Daoy (cell line): ENCODE measurements around the gene FAH. TPM values are rescaled to one million over a fixed set of nuclear protein-coding genes. Genes with fewer than 3 reads are reported as not detected.

ENCODE experiments used
- DNase-seq: peaks from one replicate; pipeline ENCODE4 v3.0.0-alpha.2; 2015; ENCODE audit warnings: low read depth
- total RNA-seq: library from RNA; depleted of rRNA; stranded (reverse); fragments of >200 nt; shearing (Covaris generic); gene quantifications from 2 replicates; pipeline ENCODE4 v1.2.3, GENCODE V29; 2014

Gene FAH
- total RNA-seq, 1 experiment from 2014 or later = 22.4 TPM

DNA sequence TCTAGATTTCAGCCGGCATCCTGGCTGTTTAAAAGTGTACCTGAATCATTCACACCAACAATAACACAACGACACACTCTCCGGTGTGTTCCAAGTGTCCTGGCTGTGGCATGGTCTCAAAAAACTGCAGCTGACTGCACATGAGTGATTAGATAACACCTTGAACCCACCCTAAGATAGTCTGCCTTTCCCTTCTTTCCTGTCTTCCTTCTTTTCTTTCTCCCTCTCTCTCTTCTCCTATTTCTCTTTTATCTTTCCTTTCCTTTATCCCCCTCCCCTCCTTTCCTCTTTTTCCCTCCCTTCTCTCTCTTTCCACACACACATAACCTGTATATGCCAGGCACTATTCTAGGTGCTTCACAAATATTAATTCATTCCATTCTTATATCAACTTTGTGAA, 1.2 kb upstream of the FAH start:
- DNase-seq = no peak

DNA sequence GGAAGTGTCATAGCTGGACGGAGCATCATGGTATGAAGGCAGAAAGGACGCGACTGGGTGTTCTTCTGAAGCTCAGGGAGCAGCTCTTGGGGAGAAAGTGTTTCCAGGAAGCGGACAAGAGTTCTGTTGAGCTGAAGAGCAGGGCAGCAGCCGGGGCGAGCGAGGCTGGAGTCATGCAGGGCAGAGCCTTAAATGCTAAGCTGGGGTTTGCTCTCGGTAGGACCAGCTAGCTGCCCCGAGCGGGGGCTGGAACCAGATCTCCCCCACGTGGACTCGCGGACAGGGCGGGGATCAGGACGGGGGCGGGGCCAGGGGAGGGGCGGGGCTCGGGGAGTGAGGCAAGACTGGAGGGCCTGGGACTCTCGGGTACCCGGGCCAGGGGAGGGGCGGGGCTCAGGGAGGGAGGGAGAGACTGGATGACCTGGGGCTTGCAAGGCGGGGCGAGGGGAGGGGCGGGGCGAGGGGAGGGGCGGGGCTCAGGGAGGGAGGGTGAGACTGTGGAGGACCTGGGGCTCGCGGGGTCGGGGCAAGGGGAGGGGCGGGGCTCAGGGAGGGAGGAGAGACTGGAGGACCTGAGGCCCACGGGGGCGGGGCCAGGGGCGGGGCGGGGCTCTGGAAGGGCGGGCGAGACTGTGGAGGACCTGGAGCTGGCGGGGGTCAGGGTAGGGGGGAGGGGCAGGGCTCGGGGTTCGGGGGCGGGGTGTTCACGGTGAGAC, 461 bp upstream of the FAH start:
- peak; percentile 95 for DNase-seq

DNA sequence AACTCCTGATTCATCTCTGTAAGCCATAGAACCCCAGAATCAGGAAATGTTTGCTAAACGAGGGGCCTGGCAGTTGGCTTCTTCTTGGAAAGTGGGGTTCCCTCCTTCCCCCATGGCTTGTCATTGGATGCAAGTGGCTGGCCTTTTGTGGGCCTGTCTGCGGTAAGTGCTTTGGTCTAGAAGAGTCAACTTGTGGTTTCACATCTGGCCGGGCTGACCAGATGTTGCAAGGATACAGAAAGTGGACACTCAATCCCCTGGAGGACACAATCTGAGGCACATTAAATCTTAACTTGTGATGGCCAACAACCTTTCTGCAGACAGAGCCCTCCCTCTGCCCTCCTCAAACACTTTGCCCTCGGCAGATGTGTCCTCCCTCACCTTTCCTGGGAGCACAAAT, 1.1 kb downstream of the FAH start:
- no peak for DNase-seq

DNA sequence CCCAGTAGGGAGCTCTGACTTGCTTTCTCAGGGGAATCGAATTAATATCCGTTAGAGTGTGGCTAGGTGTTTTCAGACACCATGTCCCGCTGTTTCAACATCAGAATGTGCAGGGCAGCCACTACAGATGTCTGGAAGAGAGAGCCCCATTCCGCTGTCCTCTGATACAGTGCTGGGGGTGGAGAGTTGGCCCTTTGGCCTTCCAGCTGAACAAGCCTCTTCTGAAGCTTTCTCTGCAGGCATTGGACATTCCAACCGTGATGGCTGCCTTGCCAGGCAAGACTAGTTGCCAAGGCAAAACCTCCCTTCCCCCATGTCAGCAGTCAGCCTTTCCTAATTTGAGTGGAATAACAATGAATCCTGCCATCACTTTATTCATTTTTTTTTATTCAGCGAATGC, 1.5 kb downstream of the FAH start:
- no peak for DNase-seq

DNA sequence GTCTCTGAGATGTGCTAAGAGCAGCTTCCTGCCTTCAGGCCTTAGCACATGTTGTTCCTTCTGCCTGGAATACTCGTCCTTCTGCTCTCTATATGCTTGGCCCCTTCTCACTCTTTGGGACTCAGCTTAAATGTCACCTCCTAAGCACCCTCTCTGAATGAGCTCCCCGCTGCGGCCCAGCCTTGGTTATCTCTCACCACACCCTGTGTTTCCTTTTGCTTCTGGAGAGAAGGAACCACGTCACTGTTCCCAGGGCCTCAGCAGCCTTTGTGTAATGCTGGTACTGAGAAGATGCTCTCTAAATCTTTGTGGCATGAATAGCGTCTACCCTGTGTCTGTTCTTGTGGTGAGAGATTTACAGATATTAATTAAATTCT, 2.2 kb downstream of the FAH start:
- DNase-seq = no peak

DNA sequence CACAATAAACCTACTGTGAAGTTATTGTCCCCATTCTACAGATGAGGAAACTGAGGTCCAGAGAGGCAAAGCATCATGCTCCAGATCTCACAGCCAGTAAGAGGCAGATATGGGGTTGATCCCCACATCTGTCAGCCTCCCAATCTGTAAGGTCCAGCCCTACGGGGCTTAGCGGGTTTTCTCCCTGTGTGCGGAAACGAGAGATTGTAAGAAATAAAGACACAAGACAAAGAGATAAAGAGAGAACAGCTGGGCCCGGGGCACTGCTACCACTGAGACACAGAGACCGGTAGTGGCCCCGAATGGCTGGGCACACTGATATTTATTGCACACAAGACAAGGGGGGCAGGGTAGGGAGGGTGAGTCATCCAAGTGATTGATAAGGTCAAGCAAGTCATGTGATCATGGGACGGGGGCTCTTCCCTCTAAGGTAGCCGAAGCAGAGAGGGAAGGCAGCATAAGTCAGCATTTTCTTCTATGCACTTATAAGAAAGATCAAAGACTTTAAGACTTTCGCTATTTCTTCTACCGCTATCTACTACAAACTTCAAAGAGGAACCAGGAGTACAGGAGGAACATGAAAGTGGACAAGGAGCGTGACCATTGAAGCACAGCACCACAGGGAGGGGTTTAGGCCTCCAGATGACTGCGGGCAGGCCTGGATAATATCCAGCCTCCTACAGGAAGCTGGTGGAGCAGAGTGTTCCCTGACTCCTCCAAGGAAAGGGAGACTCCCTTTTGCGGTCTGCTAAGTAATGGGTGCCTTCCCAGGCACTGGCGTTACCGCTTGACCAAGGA, 2.8 kb downstream of the FAH start:
- peak; percentile 41 for DNase-seq

DNA sequence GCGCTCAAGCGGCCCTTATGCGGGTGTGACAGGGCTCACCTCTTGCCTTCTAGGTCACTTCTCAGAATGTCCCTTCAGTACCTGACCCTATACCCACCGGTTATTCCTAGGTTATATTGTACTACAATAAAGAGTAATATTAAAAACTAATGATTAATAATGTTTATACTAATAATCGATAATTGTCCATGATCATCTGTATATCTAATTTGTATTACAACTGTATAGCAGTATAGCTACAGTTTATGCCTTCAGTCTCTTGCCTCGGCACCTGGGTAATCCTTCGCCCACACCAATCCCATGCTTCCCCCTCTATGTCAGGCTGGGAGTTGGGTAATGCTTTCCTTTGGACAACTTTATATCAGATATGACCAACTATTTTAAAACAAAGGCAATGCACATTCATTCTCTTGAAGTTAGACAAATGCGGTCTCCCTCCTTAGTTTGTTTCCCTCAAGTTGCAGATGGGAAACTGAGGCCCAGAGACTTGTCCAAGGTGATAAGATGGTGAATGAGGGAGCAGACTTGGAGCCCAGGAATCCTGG, 3.4 kb downstream of the FAH start:
- DNase-seq = no peak

DNA sequence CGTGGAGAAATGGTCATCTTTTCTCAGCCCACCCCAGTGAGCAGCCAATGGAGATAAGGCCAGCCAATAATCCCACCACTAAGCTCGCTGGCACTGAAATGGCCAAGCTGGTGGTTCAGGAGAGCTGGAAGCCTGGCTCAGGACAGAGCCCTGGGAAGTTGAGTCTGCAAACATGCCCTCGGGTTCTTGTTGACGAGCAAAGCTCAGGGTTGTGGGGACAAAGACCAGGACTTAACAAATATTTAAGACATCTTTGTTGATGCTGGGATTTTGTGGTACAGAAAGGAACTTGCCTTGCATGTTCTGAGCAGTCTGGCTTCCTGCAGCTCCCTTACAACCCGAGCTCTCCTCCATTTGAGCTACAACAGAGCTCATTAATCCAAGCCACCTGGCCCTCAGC, 4.4 kb downstream of the FAH start:
- no peak for DNase-seq

DNA sequence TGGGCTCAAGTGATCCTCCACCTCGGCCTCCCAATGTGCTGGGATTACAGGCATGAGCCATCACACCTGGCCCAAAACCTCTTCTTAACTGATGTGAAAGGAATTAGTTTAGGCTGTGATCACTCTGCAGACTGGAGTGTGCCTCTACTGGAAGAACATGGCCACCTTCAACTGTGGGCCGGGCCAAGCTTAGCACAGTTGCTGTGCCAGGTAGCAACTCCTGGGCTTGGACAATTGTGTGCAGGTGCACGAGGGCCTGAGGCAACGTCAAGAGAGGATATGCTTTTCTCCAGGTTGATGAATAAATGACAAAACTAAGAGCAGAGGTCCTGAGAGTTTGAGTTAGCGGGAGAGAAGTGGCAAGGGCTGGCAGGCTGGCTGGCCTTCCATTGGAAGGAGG, 6.5 kb downstream of the FAH start:
- DNase-seq = no peak

DNA sequence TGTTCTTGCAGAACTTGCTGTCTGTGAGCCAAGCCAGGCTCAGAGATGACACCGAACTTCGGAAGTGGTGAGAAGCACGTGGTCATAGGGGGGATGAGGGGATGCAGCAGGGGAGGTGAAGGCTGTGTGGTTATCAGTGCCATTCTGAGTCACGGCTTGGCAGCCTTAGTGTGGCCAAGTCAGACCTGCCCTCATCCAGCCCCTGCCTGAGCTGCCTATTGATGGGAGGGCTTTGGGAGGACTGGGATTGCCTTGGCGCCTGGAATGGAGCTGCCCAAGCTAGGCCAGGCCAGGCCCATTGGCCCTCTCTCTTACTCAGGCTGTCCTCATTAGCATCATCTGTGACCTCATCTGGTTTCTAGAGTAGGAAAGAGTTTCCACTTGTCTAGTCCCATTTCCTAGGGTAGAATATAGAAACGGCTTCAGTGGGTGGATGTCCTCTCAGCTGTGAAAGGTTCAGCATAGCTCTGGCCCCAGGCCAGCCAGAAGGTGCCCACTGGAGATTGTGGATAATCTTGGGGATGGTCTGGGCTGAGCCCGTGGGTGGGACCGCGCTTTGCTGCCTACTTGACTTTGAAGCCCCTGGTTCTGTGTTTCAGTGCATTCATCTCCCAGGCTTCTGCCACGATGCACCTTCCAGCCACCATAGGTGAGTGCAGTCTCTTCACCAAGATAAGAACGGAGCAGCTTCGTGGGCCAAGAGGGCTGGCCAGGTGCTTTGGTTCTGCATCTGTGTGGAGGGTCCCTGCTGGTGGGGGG, 7.2 kb downstream of the FAH start:
- peak; percentile 80 for DNase-seq

DNA sequence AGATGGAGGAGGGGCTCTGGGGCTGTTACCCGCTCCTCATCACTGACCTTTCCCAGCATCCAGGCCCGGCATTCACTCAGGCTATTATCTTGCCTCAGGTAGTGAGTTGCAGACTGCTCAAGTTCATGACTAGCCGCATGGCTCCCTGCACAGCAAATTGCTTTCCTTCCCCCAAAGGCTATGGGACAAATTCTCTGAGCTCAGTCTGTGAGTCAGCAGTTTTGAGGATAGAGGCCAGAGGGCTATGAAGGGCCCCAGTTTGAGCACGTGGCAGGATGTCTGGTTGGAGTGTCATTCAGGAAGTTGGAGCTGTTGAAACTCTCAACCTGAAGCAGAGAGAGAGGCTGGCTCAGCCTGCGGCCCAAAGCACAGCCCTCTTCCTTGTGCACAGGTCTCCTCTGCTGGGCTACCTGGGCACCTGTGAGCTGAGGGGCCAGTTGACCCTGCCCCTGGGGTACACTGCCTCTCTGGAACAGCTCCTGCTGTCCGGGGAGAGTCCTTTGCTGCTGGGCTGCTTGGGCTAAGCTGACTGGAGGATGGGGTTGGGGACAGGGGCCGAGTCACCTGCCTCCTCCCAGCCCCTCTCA, 7.9 kb downstream of the FAH start:
- peak; percentile 89 for DNase-seq

DNA sequence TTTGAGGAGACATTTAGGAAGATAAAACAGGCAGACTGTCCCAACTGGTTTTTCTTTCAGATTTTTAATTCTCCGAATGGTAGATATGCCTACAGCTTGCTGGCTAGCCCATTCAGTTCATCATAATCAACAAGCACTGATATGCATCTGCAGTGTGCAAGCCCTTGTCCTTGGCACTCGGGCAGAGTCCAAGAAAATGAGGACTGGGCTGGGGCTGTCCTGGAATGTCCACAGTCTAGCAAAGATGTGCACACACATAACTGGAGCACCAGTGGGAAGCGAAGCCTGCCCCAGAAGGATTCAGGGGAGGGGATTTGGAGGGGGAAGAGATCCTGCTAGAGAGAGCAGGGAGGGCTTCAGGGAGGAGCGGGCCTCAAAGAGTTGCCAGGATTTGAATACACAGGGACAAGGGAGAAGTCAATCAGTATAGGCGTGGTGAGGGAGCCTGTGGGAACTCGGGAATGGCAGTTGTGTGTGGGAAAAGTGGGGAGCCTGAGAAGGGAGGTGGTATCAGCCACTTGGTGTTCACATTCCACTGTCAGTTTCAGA, 8.7 kb downstream of the FAH start:
- DNase-seq = no peak

DNA sequence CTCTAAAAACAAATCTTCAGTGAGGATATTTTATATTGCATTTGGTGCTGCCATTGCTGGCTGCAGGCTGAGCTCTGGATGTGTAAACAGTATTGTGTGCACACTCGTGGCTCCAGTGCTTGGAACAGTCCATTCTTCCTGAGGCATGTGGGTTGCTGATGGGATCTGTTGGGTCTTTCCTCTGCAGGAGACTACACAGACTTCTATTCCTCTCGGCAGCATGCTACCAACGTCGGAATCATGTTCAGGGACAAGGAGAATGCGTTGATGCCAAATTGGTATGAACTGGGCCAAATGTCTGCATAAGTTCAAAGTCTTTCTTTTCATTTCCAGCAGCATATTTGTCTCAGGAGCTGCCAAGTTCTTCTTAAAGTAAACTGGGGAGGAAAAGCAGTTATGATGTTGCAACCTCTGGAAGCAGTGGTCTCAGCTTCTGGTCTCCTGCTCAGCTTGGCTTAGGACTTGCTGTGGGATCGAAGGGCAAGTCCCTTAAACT, 9.3 kb downstream of the FAH start:
- DNase-seq = no peak

DNA sequence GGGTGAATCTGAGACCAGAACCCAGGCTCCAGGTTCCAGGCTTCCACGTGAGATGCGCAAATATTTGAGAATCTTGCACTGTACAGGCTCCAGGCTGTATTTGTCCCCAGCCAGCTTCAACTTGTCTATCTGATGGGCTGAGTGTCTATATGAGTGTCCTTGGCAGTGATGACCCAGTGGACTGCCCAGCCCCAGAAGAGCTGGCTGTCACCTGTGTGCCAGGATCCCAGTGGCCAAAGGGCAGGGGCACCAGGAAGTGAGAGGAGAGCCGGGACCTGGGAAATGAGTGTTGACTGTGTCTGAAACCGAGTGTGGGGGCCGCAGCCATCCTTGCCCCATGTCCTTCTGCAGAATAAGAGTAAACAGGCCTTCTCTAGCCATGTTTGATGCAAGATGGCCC, 10.4 kb downstream of the FAH start:
- no peak for DNase-seq

DNA sequence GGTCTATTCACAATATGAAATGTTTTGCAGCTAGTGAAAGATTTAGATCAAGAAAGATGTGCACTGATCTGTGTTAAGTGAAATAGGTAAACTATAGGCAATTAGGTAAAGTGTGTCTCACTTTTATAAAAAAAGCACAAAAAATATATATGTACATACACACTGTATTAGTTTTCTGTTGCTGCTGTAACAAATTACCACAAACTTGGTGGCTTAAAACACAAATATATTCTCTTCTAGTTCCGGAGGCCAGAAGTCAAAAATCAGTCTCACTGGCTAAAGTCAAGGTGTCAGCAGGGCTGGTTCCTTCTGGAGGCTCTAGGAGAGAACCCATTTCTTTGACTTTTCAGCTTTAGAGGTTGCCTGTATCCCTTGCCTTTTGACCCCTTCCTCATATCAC, 11.1 kb downstream of the FAH start:
- no peak for DNase-seq

DNA sequence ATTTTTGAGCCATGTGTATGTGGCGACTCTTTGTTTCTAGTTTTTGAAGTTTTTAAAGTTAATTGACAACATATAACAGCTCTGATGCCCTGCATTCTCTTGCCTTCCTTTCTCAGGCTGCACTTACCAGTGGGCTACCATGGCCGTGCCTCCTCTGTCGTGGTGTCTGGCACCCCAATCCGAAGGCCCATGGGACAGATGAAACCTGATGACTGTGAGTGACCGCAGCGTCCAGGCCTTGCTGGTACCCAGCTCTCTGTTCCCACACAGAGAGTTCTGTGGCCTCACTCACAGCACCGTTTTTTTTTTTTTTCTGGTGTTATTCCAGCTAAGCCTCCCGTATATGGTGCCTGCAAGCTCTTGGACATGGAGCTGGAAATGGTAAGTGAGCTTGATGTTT, 15.1 kb downstream of the FAH start:
- DNase-seq = no peak

DNA sequence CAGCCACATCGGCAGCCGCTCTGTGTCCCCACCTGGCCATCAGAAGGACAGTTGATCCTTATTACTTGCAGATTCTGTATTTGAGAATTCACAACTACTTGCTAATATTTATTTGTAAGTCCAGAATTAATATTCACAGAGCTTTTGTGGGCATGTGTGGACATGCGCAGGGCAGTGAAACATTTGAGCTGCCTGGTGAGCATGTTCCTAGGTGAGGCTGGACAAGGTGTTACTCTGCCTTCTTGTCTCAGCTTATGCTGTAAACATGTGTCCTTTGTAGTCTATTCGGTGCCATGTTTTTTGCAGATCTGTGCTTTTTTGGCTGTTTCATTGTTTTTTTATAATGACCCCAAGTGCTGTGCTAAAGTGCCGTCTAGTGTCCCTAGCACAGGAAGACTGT, 15.6 kb downstream of the FAH start:
- DNase-seq = no peak

DNA sequence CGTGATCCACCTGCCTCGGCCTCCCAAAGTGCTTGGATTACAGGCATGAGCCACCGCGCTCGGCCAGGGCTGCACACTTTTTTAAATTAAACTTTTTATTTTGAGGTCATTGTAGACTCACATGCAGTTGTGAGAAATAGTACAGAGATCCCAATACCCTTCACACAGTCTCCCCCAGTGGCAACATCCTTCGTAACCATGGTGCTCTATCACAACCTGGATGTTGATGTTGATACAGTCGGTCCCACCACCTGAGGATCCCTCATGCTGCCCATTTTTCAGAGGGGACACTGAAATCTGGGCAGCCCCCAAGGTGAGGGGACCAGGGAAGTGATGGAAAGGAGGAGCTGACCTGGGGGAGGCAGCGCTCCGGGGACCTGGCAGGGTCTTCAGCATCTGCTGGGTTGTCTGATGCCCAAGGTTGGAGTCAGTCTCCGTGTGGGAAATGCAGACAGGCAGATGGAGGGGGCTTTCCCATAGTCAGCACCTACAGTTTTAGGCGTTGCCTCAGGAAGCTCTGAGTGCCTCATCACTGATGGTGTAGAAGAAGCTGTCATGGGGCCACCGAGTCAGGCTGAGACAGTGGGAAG, 17.1 kb downstream of the FAH start:
- no peak for DNase-seq

DNA sequence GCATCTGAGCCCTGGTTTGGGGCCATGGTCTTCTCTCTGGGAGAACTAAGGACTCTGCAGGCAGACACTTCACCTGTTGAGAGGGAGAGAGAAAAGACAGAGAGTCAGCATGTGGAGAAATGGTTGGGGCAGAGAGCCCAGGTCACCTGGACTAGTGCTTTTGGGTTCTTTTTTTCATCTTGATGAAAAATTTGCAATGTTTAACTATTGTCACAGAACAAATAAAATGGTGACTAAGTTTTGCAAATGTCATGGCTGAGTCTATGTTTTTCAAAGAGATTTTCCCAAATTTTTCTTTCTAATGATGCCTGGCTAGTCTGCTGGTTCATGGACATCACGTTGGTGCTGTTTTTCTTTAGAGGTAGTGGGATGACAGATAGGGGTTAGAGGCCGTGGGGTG, 17.8 kb downstream of the FAH start:
- DNase-seq = no peak

DNA sequence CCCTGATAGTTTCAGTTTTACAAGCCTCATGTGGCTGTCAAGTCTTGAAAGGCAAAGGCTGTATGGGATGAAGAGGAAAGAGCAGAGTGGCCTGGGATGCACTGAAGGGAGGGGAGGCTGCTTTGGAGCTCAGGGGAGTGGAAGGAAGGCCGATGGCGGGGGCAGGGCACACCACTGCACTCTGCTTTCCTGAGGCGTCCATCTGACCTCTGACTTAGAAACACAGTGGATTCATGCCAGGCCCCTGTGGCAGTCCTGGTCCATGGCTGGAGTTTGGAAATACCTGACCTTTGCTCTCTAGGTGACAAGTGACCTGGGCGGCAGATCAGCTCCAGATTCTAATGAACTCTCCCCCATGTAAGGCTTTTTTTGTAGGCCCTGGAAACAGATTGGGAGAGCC, 19.0 kb downstream of the FAH start:
- DNase-seq = no peak

DNA sequence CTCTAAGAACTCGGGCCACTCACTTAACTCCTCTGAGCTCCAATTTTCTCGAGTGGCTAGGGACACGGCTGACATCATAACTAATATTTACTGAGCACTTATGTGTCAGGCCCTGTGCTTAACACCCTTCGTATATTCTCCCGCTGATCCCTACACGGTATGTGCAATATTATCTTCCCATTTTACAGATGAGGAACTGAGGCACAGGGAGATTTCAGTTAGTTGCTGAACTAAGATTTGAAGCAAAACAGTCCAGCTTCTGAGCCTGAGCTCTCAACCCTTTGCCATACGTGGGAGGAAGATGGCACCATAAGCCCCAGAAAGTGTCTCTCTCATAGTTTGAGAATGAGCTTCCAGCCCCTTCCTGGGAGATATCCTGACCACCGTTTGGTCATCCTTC, 19.6 kb downstream of the FAH start:
- no peak for DNase-seq
